ENCODE measurements around the gene OBSCN. TPM values are rescaled to one million over a fixed set of nuclear protein-coding genes. Genes with fewer than 3 reads are reported as not detected.

Gene OBSCN
- total and polyA plus RNA-seq, 10 of the 15 experiments (the other 5 are each of a cell fraction or from before 2014, with no cell fraction given), result 0.01 to 0.36 (median 0.08) TPM; not detected in 2

- TF ChIP-seq ZBTB40 (IDR thresholded peaks at IDR 0.05; ENCODE audit: borderline replicate concordance), result no peak
- TF ChIP-seq NFYB (IDR thresholded peaks at IDR 0.05; ENCODE audit: insufficient read depth, low read depth, low read length), result no peak
- TF ChIP-seq EP300 (IDR thresholded peaks at IDR 0.05; ENCODE audit: borderline replicate concordance in 1 of 2, control insufficient read depth in 1 of 2, low read depth in 2 of 2, low read length in 2 of 2), result no peak
- TF ChIP-seq DPF2 (IDR thresholded peaks at IDR 0.05), result no peak
- TF ChIP-seq PML (IDR thresholded peaks at IDR 0.05; ENCODE audit: low read length), result no peak
- no peak for TF ChIP-seq PAX8 (IDR thresholded peaks at IDR 0.05)
- TF ChIP-seq ZNF24 (IDR thresholded peaks at IDR 0.05), result no peak
- TF ChIP-seq MEF2A (IDR thresholded peaks at IDR 0.05; ENCODE audit: insufficient read depth, low read depth, low read length), result no peak
- TF ChIP-seq SMC3 (IDR thresholded peaks at IDR 0.05; ENCODE audit: borderline replicate concordance, low read length), result no peak
- no peak for TF ChIP-seq REST (IDR thresholded peaks at IDR 0.05; ENCODE audit: low read depth, low read length)
Observed at GRCh38 chr1:228338521-228339051, 130.7 kb downstream of the OBSCN start (continued).
